Mesothelial cell of epicardium (in vitro differentiated cells): ENCODE data around the gene PRSS50. TPM values are rescaled to one million over a fixed set of nuclear protein-coding genes. Genes with fewer than 3 reads are reported as not detected.

Experiments
- DNase-seq, 2 experiments: peaks; one replicate each; pipeline ENCODE4 v3.0.0; 2021; ENCODE audit warnings: low spot score in 2 of 2; ENCODE audit not compliant: unreplicated experiment in 2 of 2
- H3K27ac Mint-ChIP-seq: 2 replicates; pipeline ENCODE4 v1.8.0; 2021; ENCODE audit warnings: mixed read lengths
- H3K27me3 Mint-ChIP-seq: 2 replicates; pipeline ENCODE4 v1.8.0; 2021; ENCODE audit warnings: low read depth, mixed read lengths
- H3K36me3 Mint-ChIP-seq: 2 replicates; pipeline ENCODE4 v1.8.0; 2021; ENCODE audit warnings: mixed read lengths
- H3K4me1 Mint-ChIP-seq: 2 replicates; pipeline ENCODE4 v1.8.0; 2021; ENCODE audit warnings: mixed read lengths
- H3K4me3 Mint-ChIP-seq: 2 replicates; pipeline ENCODE4 v1.8.0; 2021; ENCODE audit warnings: mild to moderate bottlenecking, moderate library complexity, mixed read lengths
- H3K9me3 Mint-ChIP-seq: 2 replicates; pipeline ENCODE4 v1.8.0; 2021; ENCODE audit warnings: mixed read lengths
- total RNA-seq: library from RNA; stranded (reverse); gene quantifications from 3 replicates; pipeline ENCODE4 v1.2.1, GENCODE V29; 2021
- TF ChIP-seq, protein P1 (sequence below): fragments of 200-600 bp; sonication (generic); IDR thresholded peaks from one replicate; pipeline ENCODE4 v1.5.0; 2021; ENCODE audit warnings: antibody characterized with exemption; ENCODE audit not compliant: unreplicated experiment

The PRSS50 gene
- total RNA-seq, 1 donor from 2014 or later = 4.5 TPM

DNA sequence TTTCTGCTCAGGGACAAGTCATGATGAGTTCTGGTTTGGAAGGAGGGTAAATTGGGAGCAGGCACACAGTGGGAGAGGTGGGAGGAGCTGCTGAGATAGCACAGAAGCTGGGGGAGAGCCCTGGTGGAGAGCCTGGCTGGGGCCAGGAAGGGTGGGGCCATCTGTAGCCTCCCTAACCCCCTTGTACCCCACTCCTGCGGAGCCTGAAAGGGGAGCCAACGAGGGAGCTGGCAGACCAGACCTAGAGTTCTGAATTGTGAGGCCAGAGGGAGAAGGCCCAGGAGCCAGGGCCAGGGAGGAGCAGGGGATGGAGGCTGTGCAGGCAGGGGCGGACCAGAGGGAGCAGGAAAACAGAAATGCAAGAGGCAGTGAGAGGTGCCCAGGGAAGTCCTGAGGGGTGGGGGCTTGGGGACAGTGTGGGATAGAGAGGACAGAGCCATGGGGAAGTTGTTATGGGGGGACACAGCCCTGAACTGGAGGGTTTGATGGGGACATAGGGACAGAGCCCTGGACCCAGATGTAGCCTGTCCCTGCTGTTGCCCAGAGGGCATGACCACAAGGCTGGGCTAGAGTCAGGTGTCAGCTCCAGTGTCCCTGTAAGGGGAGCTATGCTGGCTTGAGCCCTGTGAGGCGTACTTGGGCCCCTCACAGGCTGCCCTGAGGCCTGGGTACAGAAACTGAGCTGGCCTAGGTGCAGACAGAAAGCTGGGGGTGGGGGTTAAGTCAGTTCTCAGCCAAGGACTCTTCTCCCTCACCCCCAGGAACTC lies 15.2 kb downstream of the PRSS50 start:
- H3K27me3 Mint-ChIP-seq = peaks cover 24% of the 10 kb centered on the region
- H3K9me3 Mint-ChIP-seq = no peaks in the 10 kb centered on the region
- H3K4me3 Mint-ChIP-seq = no peak overlapping the region
- DNase-seq = no peak
- H3K4me1 Mint-ChIP-seq = peaks cover 33% of the 10 kb centered on the region
- TF ChIP-seq, protein P1, sequence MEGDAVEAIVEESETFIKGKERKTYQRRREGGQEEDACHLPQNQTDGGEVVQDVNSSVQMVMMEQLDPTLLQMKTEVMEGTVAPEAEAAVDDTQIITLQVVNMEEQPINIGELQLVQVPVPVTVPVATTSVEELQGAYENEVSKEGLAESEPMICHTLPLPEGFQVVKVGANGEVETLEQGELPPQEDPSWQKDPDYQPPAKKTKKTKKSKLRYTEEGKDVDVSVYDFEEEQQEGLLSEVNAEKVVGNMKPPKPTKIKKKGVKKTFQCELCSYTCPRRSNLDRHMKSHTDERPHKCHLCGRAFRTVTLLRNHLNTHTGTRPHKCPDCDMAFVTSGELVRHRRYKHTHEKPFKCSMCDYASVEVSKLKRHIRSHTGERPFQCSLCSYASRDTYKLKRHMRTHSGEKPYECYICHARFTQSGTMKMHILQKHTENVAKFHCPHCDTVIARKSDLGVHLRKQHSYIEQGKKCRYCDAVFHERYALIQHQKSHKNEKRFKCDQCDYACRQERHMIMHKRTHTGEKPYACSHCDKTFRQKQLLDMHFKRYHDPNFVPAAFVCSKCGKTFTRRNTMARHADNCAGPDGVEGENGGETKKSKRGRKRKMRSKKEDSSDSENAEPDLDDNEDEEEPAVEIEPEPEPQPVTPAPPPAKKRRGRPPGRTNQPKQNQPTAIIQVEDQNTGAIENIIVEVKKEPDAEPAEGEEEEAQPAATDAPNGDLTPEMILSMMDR = no peak
- H3K27ac Mint-ChIP-seq = peak overlapping the region; percentile 19
- no peaks in the 10 kb centered on the region for H3K36me3 Mint-ChIP-seq

DNA sequence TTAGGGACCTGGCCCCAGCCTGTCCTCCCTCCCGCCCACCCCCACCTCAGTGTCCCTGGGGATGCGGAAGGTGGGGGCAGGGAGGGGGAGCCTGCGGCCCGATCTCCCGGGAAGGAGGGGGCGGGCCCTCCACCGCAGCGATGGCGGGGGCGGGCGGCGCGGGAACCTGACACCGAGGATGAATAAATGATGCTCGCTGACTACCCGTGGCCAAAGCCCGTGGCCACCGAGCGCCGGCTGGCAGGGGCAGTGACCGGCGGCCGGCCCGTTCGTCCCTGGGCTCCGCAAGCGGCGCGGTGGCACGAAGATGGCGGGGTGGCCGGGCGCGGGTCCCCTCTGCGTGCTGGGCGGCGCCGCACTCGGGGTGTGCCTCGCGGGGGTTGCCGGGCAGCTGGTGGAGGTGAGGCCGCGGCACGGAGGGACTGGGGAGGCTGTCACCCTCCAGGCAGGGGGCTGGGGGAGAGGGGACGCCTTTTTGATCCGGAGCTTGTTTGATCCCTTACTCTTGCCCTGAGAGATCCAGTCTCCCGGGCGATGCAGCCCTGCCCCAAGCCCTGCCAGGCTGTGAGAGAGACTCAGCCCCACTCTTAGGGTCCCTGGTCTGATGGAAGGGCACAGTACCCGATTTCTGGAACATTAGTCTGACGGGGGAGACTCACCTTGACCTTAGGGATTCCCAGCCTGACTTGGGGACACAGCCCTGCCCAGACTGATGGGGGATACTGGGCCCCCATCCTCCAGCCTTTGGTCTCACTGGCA lies 16.3 kb downstream of the PRSS50 start, which contains the start of gene TMIE:
Gene TMIE (plus strand): TSS at position 212 of the 759 bp plus-strand sequence. CDS start 96 bp downstream, at position 308.
- H3K27ac Mint-ChIP-seq = peak within 1 kb of the TSS; percentile 19
- no peaks in the 10 kb centered on the region for H3K9me3 Mint-ChIP-seq
- H3K4me1 Mint-ChIP-seq = peaks cover 29% of the 10 kb centered on the region
- DNase-seq = no peak
- peak within 1 kb of the TSS; percentile 39 for H3K4me3 Mint-ChIP-seq
- TF ChIP-seq, protein P1 = no peak
- peaks cover 23% of the 10 kb centered on the region for H3K27me3 Mint-ChIP-seq
- H3K36me3 Mint-ChIP-seq = no peaks in the 10 kb centered on the region

GRCh38 chr3:46700772-46701171 lies 16.9 kb downstream of the PRSS50 start:
- DNase-seq = no peak
- TF ChIP-seq, protein P1 = no peak
- H3K9me3 Mint-ChIP-seq = no peaks in the 10 kb centered on the region
- no peaks in the 10 kb centered on the region for H3K36me3 Mint-ChIP-seq
- H3K4me1 Mint-ChIP-seq = peaks cover 27% of the 10 kb centered on the region
- peak overlapping the region; percentile 39 for H3K4me3 Mint-ChIP-seq
- H3K27me3 Mint-ChIP-seq = peaks cover 22% of the 10 kb centered on the region
- H3K27ac Mint-ChIP-seq = no peak overlapping the region

DNA sequence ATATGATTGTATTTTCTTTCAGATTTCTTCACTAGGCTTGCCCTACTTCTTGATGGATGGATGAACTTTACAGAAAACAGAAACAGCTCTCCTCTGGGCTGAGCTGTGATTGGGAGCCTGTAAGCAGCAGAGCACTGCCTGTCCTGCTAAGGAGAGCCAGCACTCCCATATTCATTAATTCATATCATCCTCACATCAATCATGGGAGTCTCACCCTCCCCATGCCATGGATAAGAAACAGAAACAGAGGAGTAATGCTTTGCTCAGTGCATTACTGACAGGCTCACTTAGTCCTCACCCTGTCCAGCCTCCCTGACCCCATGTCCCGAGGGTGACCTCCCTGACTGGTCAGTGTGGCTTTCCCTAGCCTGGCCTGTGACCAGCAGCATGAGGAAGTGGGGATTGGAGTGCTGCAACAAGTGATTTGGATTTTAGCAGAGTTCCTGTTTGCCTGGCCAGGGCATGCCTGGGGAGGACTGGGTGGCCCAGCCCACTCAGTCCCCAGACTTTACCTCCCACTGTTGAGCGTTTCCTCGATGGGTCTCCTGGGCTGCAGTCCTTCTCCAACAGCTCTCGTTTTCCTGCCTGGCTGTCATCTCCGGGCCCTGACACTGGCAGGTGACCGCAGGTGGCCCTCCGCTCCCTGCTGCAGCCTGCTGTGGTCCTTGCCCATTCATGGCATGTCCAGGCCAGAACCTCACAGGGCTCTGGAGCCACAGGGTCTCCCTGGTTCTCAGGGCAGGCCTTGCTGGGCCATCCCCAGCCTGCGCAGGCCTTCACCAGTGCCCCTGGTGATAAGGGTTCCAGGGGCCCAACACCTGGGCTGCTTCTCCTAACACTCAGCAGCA lies 17.8 kb downstream of the PRSS50 start:
- DNase-seq = no peak
- H3K36me3 Mint-ChIP-seq = no peaks in the 10 kb centered on the region
- H3K4me3 Mint-ChIP-seq = no peak overlapping the region
- no peak overlapping the region for H3K27ac Mint-ChIP-seq
- peaks cover 22% of the 10 kb centered on the region for H3K27me3 Mint-ChIP-seq
- H3K4me1 Mint-ChIP-seq = peaks cover 27% of the 10 kb centered on the region
- H3K9me3 Mint-ChIP-seq = no peaks in the 10 kb centered on the region
- TF ChIP-seq, protein P1 = no peak
